SK-N-SH treated with all-trans-retinoic acid at 6 μM for 48 hours (cell line): ENCODE measurements around the gene NGB.

Experiments used
- ATAC-seq: fragments of 200-7000 bp; cut with Tn5 transposase; 3 replicates; pipeline ENCODE4 v1.9.1; 2020; ENCODE audit warnings: mild to moderate bottlenecking, moderate library complexity
- ARNTL ChIP-seq: fragments of 450-650 bp; formaldehyde crosslinking; IDR thresholded peaks from 2 replicates; pipeline ENCODE4 v1.5.0; 2020; ENCODE audit warnings: low read depth, mild to moderate bottlenecking, moderate library complexity, borderline replicate concordance
- BACH2 ChIP-seq: fragments of 250-450 bp; sonication (Bioruptor Pico); IDR thresholded peaks from 2 replicates; pipeline ENCODE4 v1.9.0; 2021; ENCODE audit warnings: mild to moderate bottlenecking, borderline replicate concordance
- CREB5 ChIP-seq: fragments of 250-450 bp; sonication (Bioruptor Pico); IDR thresholded peaks from 2 replicates; pipeline ENCODE4 v1.5.1; 2020; ENCODE audit warnings: low read depth, mild to moderate bottlenecking, moderate library complexity
- CSDC2 ChIP-seq: fragments of 250-450 bp; sonication (Bioruptor Pico); IDR thresholded peaks from 2 replicates; pipeline ENCODE4 v1.5.0; 2020; ENCODE audit warnings: mild to moderate bottlenecking, moderate library complexity
- CSRNP3 ChIP-seq: fragments of 250-450 bp; sonication (Bioruptor Pico); IDR thresholded peaks from 2 replicates; pipeline ENCODE4 v1.5.1; 2021; ENCODE audit warnings: mild to moderate bottlenecking, moderate library complexity
- ESRRG ChIP-seq: fragments of 250-450 bp; sonication (Bioruptor Pico); IDR thresholded peaks from 2 replicates; pipeline ENCODE4 v1.6.1; 2021; ENCODE audit warnings: mild to moderate bottlenecking
- GLIS3 ChIP-seq: fragments of 250-450 bp; sonication (Bioruptor Pico); IDR thresholded peaks from 2 replicates; pipeline ENCODE4 v1.5.0; 2020; ENCODE audit warnings: mild to moderate bottlenecking, moderate library complexity
- ISL1 ChIP-seq: fragments of 250-450 bp; sonication (Bioruptor Pico); IDR thresholded peaks from 2 replicates; pipeline ENCODE4 v2.1.2; 2022; ENCODE audit warnings: mild to moderate bottlenecking, moderate library complexity
- OSR1 ChIP-seq: fragments of 250-450 bp; sonication (Bioruptor Pico); IDR thresholded peaks from 2 replicates; pipeline ENCODE4 v1.8.0; 2022; ENCODE audit warnings: moderate library complexity, mild to moderate bottlenecking, inconsistent platforms
- PATZ1 ChIP-seq: fragments of 250-450 bp; sonication (Bioruptor Pico); IDR thresholded peaks from 2 replicates; pipeline ENCODE4 v1.8.0; 2020; ENCODE audit warnings: mild to moderate bottlenecking, moderate library complexity, borderline replicate concordance
- SNAI2 ChIP-seq: fragments of 250-450 bp; sonication (Bioruptor Pico); IDR thresholded peaks from 2 replicates; pipeline ENCODE4 v1.5.0; 2020; ENCODE audit warnings: mild to moderate bottlenecking, moderate library complexity
- TCF4 ChIP-seq: fragments of 250-450 bp; sonication (Bioruptor Pico); IDR thresholded peaks from 2 replicates; pipeline ENCODE4 v1.8.0; 2021; ENCODE audit warnings: mild to moderate bottlenecking, moderate library complexity, borderline replicate concordance
- TOX ChIP-seq: fragments of 250-450 bp; sonication (Bioruptor Pico); IDR thresholded peaks from 2 replicates; pipeline ENCODE4 v1.8.0; 2021; ENCODE audit warnings: mild to moderate bottlenecking, moderate library complexity, borderline replicate concordance
- TSHZ2 ChIP-seq: fragments of 250-450 bp; sonication (Bioruptor Pico); IDR thresholded peaks from 2 replicates; pipeline ENCODE4 v1.5.0; 2020; ENCODE audit warnings: mild to moderate bottlenecking, moderate library complexity
- ZC3H10 ChIP-seq: fragments of 250-450 bp; sonication (Bioruptor Pico); IDR thresholded peaks from 2 replicates; pipeline ENCODE4 v1.5.1; 2021; ENCODE audit warnings: mild to moderate bottlenecking, moderate library complexity
- ZFP3 ChIP-seq: fragments of 250-450 bp; sonication (Bioruptor Pico); IDR thresholded peaks from 2 replicates; pipeline ENCODE4 v1.5.0; 2020; ENCODE audit warnings: mild to moderate bottlenecking, moderate library complexity
- ZFP30 ChIP-seq: fragments of 450-650 bp; formaldehyde crosslinking; IDR thresholded peaks from 2 replicates; pipeline ENCODE4 v1.5.0; 2022; ENCODE audit warnings: mild to moderate bottlenecking, moderate library complexity
- ZNF565 ChIP-seq: fragments of 450-650 bp; formaldehyde crosslinking; conservative IDR thresholded peaks from 2 replicates; pipeline ENCODE4 v1.5.0; 2020; ENCODE audit warnings: low read depth, mild to moderate bottlenecking, moderate library complexity
- ZNF70 ChIP-seq: fragments of 450-650 bp; formaldehyde crosslinking; IDR thresholded peaks from 2 replicates; pipeline ENCODE4 v1.5.0; 2020; ENCODE audit warnings: mild to moderate bottlenecking, moderate library complexity

The NGB gene

GRCh38 chr14:77221241-77221871, 49.6 kb downstream of the NGB start (continued):
- TF ChIP-seq TCF4 (CRISPR knock-in tag) = no peak
- TF ChIP-seq ZNF565 (CRISPR knock-in tag) = no peak
- no peak for TF ChIP-seq ZC3H10

DNA sequence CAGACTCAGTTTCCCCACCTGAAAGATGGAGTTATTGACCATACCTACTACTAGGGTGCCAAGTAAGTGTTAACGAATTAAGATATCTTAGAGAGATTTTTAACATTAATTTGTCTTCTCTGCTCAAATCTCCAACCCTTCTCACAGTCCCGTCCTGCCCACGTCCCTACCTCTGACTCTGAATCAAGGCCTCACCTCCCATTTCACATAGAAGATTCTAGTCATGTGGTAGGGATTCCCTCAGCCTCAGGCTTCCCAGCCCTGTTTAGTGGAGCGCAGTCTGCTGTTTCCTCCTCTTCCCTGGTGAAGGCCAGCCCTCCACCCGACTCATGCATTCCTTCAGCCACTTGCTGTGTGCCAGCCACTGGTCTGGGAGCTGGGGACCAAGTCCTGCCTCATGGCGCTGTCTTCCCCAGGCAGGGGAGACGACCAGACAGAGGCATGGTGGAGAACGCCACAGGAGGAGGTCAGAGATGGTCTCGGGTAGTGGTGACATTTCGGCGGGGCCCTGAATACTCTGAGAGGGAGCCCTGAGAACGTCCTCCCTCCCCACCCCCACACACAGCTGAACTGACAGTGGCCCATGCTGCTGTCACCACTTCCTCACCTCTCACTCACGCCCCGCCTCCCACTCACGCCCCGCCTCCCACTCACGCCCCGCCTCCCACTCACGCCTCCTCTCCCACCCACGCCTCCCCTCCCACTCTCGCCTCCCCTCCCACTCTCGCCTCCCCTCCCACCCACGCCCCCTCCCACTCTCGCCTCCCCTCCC, 50.6 kb downstream of the NGB start:
- no peak; the same call in 2 of the 3 replicates for ATAC-seq

DNA sequence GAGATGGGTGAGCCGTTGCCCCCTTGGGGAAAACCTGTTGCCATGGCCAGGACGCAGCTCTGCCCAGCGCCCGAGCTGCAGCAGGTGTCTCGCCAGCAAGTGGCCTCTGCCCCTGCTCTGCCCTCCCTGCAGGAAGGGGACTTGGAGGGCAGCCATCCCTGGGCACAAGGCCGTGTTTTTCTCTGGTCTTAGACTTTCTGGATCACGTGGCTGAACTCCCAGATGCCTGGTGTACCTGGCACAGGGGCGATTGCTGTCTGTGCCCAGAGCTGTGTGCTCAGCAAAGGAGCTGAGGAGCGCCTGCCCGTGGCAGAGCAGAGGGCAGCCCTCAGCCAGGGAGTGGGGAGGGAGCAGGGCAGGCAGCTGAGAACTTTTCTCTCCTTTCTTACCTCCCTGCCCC, 51.4 kb downstream of the NGB start:
- no peak for ATAC-seq
- no peak for TF ChIP-seq PATZ1 (CRISPR knock-in tag)
- no peak for TF ChIP-seq GLIS3
- no peak for TF ChIP-seq ZFP30 (CRISPR knock-in tag)
- TF ChIP-seq ZC3H10 = no peak
- TF ChIP-seq SNAI2 = no peak
- TF ChIP-seq ZNF565 (CRISPR knock-in tag) = no peak
- no peak for TF ChIP-seq ZNF70 (CRISPR knock-in tag)
- no peak for TF ChIP-seq OSR1
- no peak for TF ChIP-seq ISL1 (CRISPR knock-in tag)
- no peak for TF ChIP-seq CSDC2
- TF ChIP-seq ESRRG = no peak
- TF ChIP-seq TCF4 (CRISPR knock-in tag) = no peak
- no peak for TF ChIP-seq CREB5 (CRISPR knock-in tag)

More for the DNA sequence above, 50.6 kb downstream of the NGB start:
- TF ChIP-seq ARNTL (CRISPR knock-in tag) (no peak), ZFP3 (no peak)

DNA sequence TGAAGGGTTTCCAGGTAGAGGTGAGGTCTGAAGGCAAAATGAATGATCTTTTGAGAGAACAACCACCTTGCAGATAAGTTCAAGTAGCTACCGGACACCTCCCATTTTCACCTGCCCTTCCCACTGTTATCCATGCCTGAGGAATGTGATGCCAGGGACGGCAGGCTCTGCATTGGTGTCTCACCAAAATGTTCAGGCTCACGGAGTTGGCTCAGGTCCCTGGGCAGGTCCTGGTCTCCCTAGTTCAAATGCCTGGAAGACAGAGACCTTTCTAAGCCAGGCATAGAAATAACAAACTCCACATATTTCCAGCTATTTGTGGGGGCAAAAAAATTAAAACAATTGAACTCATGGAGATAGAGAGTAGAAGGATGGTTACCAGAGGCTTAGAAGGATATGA, 53.5 kb downstream of the NGB start:
- TF ChIP-seq SNAI2 (no peak), CSRNP3 (no peak), TOX (CRISPR knock-in tag) (no peak), ZNF565 (CRISPR knock-in tag) (no peak), ZC3H10 (no peak), BACH2 (CRISPR knock-in tag) (no peak), TSHZ2 (CRISPR knock-in tag) (no peak), ZFP3 (no peak), ZFP30 (CRISPR knock-in tag) (no peak)
- ATAC-seq = no peak
